WERI-Rb-1 (cell line): ENCODE data around the gene NDE1.
"Not testable (repeated sequence)": the region's sequence is repeated elsewhere in the genome, so short reads cannot be mapped to it uniquely, and the experiment has no call there.

Experiments used
- DNase-seq: peaks from one replicate; pipeline ENCODE4 v3.0.0-alpha.2; 2020
- H3K27ac ChIP-seq: fragments of 250-450 bp; sonication (Bioruptor Pico); 2 replicates; pipeline ENCODE4 v1.5.1; 2020; ENCODE audit warnings: mild to moderate bottlenecking, moderate library complexity
- H3K27me3 ChIP-seq: fragments of 250-450 bp; sonication (Bioruptor Pico); 2 replicates; pipeline ENCODE4 v1.5.1; 2021; ENCODE audit warnings: mild to moderate bottlenecking, low read depth, moderate library complexity; ENCODE audit not compliant: insufficient read depth, severe bottlenecking
- H3K36me3 ChIP-seq: fragments of 250-450 bp; sonication (Bioruptor Pico); 2 replicates; pipeline ENCODE4 v1.5.1; 2020; ENCODE audit warnings: mild to moderate bottlenecking, moderate library complexity
- H3K4me3 ChIP-seq: 2 replicates; pipeline ENCODE4 v1.5.1; 2011; ENCODE audit warnings: low read depth, mild to moderate bottlenecking, control low read depth, low read length
- H3K9me3 ChIP-seq: fragments of 250-450 bp; sonication (Bioruptor Pico); 2 replicates; pipeline ENCODE4 v1.5.1; 2021; ENCODE audit warnings: mild to moderate bottlenecking, moderate library complexity; ENCODE audit not compliant: severe bottlenecking
- CTCF ChIP-seq: IDR thresholded peaks from 2 replicates; pipeline ENCODE4 v1.5.1; 2011; ENCODE audit warnings: low read depth, mild to moderate bottlenecking, control low read depth, inconsistent platforms, low read length

NDE1 gene

DNA sequence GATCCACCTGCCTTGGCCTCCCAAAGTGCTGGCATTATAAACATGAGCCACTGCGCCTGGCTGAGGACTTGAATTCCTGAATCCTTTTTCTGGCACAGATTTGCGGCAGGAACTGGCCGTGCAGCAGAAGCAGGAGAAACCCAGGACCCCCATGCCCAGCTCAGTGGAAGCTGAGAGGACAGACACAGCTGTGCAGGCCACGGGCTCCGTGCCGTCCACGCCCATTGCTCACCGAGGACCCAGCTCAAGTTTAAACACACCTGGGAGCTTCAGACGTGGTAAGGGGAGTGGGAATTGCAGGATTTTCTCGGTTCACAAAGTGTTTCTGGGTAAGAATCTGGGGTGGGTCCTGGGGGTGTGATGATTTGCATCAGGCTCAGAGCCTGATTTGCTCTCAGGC lies 41.0 kb downstream of the NDE1 start:
- Histone ChIP-seq H3K36me3 (peaks cover 75% of the 10 kb centered on the region), H3K4me3 (no peak overlapping the region), H3K9me3 (no peaks in the 10 kb centered on the region), H3K27ac (no peak overlapping the region), H3K27me3 (no peaks in the 10 kb centered on the region)
- DNase-seq: no peak
- TF ChIP-seq CTCF: no peak

GRCh38 chr16:15692508-15692907 lies 42.5 kb downstream of the NDE1 start:
- peaks cover 79% of the 10 kb centered on the region for H3K36me3 ChIP-seq

GRCh38 chr16:15694499-15694898 lies 44.5 kb downstream of the NDE1 start:
- no peaks in the 10 kb centered on the region for H3K27me3 ChIP-seq
- peaks cover 81% of the 10 kb centered on the region for H3K36me3 ChIP-seq
- DNase-seq: no peak

More at GRCh38 chr16:15692508-15692907, 42.5 kb downstream of the NDE1 start:
- H3K27ac ChIP-seq, H3K4me3 ChIP-seq, H3K27me3 ChIP-seq, DNase-seq, H3K9me3 ChIP-seq: not testable (repeated sequence)

GRCh38 chr16:15699819-15700218 lies 49.8 kb downstream of the NDE1 start:
- H3K27me3 ChIP-seq: no peaks in the 10 kb centered on the region
- H3K4me3 ChIP-seq: no peak overlapping the region
- no peak overlapping the region for H3K27ac ChIP-seq
- no peak for TF ChIP-seq CTCF
- no peaks in the 10 kb centered on the region for H3K9me3 ChIP-seq
- DNase-seq: no peak
- H3K36me3 ChIP-seq: peaks cover 58% of the 10 kb centered on the region

More at GRCh38 chr16:15694499-15694898, 44.5 kb downstream of the NDE1 start:
- H3K9me3 ChIP-seq: no peaks in the 10 kb centered on the region
- H3K4me3 ChIP-seq: no peak overlapping the region
- no peak for TF ChIP-seq CTCF
- no peak overlapping the region for H3K27ac ChIP-seq

GRCh38 chr16:15701367-15701766 lies 51.3 kb downstream of the NDE1 start:
- no peak for TF ChIP-seq CTCF
- no peak for DNase-seq
- Histone ChIP-seq H3K9me3 (no peaks in the 10 kb centered on the region), H3K27ac (no peak overlapping the region), H3K4me3 (no peak overlapping the region), H3K36me3 (peaks cover 50% of the 10 kb centered on the region), H3K27me3 (no peaks in the 10 kb centered on the region)

DNA sequence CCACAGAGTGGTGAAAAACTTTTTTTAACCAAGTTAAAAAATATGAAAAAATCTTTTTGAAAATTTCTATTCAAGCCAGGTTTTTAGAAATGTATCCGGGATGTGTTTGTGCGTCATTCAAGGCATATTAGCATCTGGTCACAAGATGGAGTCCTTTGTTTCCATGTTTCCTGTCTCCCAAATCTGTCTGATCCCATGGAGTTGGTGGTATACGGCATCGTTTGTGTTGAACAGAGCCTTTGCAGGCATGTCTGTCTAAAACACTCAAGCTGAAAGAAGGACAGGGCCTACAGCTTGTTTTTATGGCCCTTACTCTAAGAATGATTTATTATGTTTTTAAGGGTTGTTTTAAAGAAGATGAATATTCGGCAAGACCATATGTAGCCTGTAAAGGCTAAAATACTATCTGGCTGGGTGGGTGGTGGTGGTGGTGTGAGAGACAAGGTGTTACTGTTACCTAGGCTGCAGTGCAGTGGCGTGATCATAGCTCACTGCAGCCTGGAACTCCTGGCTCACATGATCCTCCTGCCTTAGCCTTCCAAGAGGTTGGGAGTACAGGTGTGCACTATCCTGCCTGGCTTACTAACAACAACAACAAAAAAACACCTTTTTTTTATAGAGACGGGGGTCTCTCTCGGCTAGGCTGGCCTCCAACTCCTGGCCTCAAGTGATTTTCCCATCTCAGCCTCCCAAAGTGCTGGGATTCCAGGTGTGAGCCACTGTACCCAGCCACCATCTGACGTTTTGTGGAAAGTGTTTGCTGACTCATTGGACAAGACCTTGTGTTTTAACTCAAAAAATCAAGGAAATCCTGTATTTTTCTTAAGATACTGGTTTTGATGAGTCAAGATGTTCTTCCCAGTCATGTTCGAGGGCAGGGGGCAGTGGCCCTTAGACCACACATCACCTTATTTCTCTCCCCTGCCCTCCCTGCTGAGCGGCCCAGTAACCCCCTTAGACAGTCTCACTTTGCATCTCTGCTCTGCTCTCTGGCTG lies 52.2 kb downstream of the NDE1 start:
- no peaks in the 10 kb centered on the region for H3K9me3 ChIP-seq
- H3K36me3 ChIP-seq: peaks cover 41% of the 10 kb centered on the region
- H3K27me3 ChIP-seq: no peaks in the 10 kb centered on the region
- TF ChIP-seq CTCF: no peak
- no peak for DNase-seq
- no peak overlapping the region for H3K4me3 ChIP-seq
- H3K27ac ChIP-seq: no peak overlapping the region
